Motor neuron (in vitro differentiated cells): Measurements from ENCODE around the gene DGCR8. TPM values are rescaled to one million over a fixed set of nuclear protein-coding genes. Genes with fewer than 3 reads are reported as not detected.

Source experiments
- ATAC-seq, 8 experiments: fragments of 200-7000 bp; cut with Tn5 transposase; replicated peaks in 6 of 8; 2 replicates each; pipeline ENCODE4 v1.8.0; 2021; ENCODE audit warnings: mild to moderate bottlenecking in 8 of 8, moderate library complexity in 8 of 8
- H3K27ac ChIP-seq, 2 donors: fragments of 250-450 bp; sonication (Bioruptor Pico); 2 replicates each; pipeline ENCODE4 v1.9.0; 2021; ENCODE audit warnings: antibody characterized with exemption in 2 of 2, mild to moderate bottlenecking in 2 of 2, moderate library complexity in 1 of 2
- H3K4me1 ChIP-seq, 2 donors: fragments of 250-450 bp; sonication (Bioruptor Pico); replicated peaks in 1 of 2; 2 replicates each; pipeline ENCODE4 v1.6.1; 2021; ENCODE audit warnings: antibody characterized with exemption in 2 of 2, mild to moderate bottlenecking in 2 of 2, moderate library complexity in 1 of 2
- H3K4me3 ChIP-seq, 5 donors: fragments of 250-450 bp; sonication (Bioruptor Pico); 2 replicates each; pipeline ENCODE4 v1.9.0; 2021; ENCODE audit warnings: antibody characterized with exemption in 5 of 5, mild to moderate bottlenecking in 5 of 5, moderate library complexity in 4 of 5
- WGBS, 10 experiments: fragments of 450-650 bp; shearing (Covaris generic); methylation state at CpG; one replicate each; pipeline ENCODE4 v1.0.0; 2022; 5-methylcytosine and 5-hydroxymethylcytosine counted together
- in situ Hi-C, 9 experiments: fragments of 400-800 bp; cut with MboI; loops; one replicate each; pipeline ENCODE4 v1.15.0; 2021; ENCODE audit warnings: low sequenced_read_pairs in 9 of 9, low pct_unique_long_range_greater_than_20kb in 2 of 9; ENCODE audit not compliant: unreplicated experiment in 9 of 9
- total RNA-seq, 8 experiments: library from RNA; unstranded; fragments of 300-600 nt; gene quantifications; 2 replicates each; pipeline versions ENCODE4 v1.2.3 to v1.2.4, GENCODE V29; 2022

The DGCR8 gene
- total RNA-seq, 8 experiments from 2014 or later = 10.9 to 51.6 (median 20.2) TPM

DNA sequence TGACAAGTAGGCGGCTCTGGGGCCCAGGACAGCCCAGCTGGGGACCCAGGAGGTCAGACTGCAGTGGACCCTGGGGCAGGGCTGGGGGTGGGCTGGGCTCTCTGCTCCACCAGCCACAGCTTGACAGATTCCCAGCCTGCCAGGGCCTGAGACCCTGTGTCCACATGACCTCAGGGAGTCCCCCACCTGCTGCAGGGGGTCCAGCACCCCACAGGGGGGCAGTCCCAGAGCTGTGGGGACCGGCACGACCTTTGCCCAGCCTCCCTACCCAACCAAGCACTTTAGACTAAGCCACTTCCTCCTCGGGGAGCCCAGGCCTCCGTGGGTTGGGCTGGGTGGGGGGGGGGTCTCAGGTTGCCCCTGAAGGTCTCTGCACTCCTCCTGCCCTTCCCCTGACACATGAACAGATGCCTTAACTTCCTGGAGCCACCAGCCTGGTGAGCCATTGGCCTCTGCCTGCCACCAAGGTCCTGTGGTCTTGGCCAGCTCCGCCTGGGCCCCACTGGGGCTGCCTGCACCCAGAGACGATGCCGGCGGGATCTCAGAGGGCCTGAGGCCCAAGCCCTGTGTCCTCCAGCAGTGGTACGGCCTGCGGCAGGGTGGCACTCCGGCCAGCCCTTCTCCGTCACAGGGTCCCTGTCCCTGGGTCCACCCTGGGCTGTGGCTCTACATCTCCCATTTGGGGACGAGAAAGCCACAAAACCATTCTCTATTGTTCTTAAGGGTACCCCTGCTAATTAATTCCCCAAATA lies 67.4 kb downstream of the DGCR8 start:
- 61 to 100% methylated on average over 1 to 4 of the region's 14 CpGs; no CpG with 5 or more reads in 8 of the 10 experiments for WGBS, 10 experiments
- H3K27ac ChIP-seq = peak overlapping the region in 1 of 2 donors; percentile 53
- no peak for ATAC-seq
- peaks cover 3 to 5% of the 10 kb centered on the region in 2 donors for H3K4me1 ChIP-seq
- no peak overlapping the region for H3K4me3 ChIP-seq
- in situ Hi-C loops = loop anchor here in 1 of 9 experiments (25.0 kb wide), 1 partner anchor 110 kb away; no protein-coding TSS in a partner anchor

DNA sequence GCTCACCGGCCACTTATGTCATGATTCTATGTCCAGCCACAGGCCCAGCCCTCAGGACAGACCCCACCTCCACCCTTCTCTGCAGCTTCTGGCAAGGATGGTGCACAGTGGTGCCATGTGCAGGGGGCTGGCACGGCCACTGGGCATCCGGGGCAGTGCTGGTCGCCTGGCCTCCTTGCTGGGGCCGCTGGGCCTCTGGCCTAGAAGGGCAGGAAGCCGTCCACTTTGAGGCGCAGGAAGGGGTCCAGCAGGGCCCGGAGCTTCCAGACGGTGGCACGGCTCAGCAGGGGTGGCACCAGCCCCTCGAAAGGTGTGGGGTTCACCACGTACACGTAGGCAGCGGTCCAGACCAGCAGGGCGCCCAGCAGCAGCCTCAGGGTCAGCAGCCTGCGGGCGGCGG lies 68.4 kb downstream of the DGCR8 start:
- in situ Hi-C loops = loop anchor here in 1 of 9 experiments (25.0 kb wide), 1 partner anchor 111 kb away; no protein-coding TSS in a partner anchor
- Histone ChIP-seq H3K4me1 (peaks cover 3 to 5% of the 10 kb centered on the region in 2 donors), H3K4me3 (no peak overlapping the region), H3K27ac (no peak overlapping the region)
- ATAC-seq = no peak
- WGBS, 10 experiments = 100% methylated on average over 1 of the region's 18 CpGs; no CpG with 5 or more reads in 9 of the 10 experiments

DNA sequence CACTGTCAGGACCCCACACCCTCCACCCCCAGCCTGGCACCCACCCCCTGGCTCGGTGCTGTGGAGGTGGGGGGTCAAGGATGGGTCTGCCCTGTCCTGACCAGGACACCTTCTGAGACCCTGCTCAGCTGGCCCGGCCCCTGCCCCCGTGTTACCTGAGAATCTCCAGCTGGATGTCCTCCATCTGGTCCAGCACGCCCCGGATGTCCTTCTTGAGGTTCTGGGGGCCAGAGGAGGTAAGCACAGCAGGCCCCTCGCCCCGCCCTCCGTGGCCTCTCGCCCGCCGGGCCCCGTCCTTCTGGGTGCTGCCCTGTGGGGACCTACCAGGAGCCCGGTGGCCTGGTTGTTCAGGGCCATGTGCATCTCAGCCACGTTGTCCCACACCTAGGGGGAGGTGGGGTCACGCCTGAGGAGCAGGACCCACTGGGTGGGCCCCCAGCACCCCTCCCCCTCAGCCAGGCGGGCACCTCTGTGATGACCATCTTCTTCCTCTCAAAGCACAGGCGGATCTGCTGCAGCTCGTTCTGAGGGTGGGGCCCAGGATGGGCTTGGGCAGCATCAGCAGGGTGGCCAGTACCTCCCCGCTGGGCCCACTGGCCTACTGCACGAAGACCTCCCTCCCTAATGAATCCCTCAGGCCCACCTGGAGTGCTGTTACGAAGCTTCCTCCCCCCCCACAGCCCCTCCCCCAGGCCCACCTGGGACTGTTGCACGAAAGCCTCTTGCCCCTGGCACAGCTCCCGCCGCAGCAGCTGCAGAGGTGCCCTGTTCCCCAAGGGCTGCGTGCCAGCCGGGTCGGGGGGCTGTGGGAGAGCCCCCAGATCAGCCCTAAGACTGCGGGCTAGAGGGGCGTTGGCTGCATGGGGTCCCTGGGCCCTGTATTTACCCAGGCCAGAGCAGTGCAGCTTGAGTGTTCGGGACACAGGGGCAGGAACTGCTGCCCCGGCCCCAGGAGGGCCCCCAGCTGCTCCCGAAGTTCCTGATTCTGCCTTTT lies 69.5 kb downstream of the DGCR8 start:
- no peak for ATAC-seq
- Histone ChIP-seq H3K4me1 (peaks cover 13 to 14% of the 10 kb centered on the region in 2 donors), H3K27ac (peak overlapping the region in 1 of 2 donors; percentile 39), H3K4me3 (no peak overlapping the region)
- WGBS, 10 experiments = 80% methylated on average over 1 to 3 of the region's 32 CpGs; no CpG with 5 or more reads in 8 of the 10 experiments
- in situ Hi-C loops = loop anchor here (10.0 to 25.0 kb wide), 7 partner anchors 112 to 313 kb away; partner anchors contain the start of gene RTN4R (in 2 of the 9)

DNA sequence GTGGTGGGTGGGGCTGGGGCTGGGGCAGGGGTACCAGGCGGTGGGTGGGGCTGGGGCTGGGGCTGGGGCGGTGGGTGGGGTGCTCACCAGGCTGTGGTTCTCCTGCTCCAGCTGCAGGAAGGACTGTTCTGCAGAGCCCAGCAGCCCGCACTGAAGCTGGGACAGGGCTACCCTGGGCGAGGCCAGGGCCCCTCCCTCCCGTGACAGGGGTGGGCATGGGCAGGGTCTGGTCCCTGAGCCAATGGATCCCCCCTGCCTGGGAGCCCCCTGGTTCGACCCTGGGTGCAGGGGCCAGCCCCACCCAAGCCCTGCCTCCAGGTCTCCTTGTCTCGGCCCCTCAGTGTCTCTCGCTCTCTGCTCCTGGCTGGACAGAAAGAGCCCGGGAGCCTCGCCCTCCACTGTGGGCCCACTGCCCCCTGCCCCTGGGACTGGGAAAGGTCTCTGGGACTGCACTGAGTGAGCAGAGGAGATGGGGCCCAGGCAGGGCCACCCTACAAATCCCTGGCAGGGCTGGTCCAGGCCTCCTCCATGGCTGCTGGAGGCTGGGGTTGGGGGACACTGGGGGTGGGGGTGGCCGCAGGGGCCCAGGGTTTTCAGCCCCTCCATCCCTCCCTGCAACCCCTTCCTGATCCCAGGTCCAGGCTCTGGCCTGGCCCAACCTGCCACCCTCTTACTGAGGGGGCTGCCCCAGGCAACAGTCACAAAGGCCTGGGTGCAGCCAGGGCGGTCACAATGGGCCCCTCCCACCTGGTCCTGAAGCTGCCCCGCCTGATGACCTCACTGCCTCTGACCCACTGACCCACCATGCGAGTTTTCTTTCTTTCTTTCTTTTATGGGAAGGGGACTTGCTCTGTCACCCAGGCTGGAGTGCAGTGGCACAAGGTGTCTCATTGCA lies 70.6 kb downstream of the DGCR8 start, which contains the start of gene CCDC188:
CCDC188 (minus strand) TSS at position 675 of the 895 bp plus-strand sequence; CDS start at position 606, 69 bp downstream.
- ATAC-seq = no peak
- in situ Hi-C loops = loop anchor here (10.0 to 25.0 kb wide), 6 partner anchors 112 to 312 kb away; partner anchors contain the start of gene RTN4R (in 2 of the 9)
- H3K4me1 ChIP-seq = peaks cover 24% of the 10 kb centered on the region in 2 donors
- no peak within 1 kb of the TSS for H3K27ac ChIP-seq
- 50 to 70% (median 55%) methylated on average over 1 to 2 of the region's 14 CpGs; no CpG with 5 or more reads in 7 of the 10 experiments for WGBS, 10 experiments
- H3K4me3 ChIP-seq = no peak within 1 kb of the TSS

DNA sequence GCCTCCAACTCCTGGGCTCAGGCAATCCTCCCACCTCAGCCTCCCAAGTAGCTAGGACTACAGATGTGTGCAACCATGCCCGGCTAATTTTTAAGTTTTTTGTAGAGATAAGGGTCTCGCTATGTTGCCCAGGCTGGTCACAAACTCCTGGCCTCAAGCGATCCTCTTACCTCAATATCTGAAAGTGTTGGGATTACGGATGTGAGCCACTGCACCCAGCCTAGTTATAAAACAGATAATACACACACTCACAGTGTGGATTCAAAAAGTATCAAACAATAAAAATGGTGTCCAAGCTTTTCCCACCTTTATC lies 71.2 kb downstream of the DGCR8 start:
- no peak for ATAC-seq
- H3K4me3 ChIP-seq = no peak overlapping the region
- H3K27ac ChIP-seq = no peak overlapping the region
- peaks cover 27% of the 10 kb centered on the region in 2 donors for H3K4me1 ChIP-seq
- in situ Hi-C loops = loop anchor here (10.0 to 25.0 kb wide), 6 partner anchors 111 to 311 kb away; partner anchors contain the start of gene RTN4R (in 2 of the 9)
- WGBS, 10 experiments = 67 to 100% (median 100%) methylated on average over 1 to 4 of the region's 4 CpGs; no CpG with 5 or more reads in 4 of the 10 experiments

DNA sequence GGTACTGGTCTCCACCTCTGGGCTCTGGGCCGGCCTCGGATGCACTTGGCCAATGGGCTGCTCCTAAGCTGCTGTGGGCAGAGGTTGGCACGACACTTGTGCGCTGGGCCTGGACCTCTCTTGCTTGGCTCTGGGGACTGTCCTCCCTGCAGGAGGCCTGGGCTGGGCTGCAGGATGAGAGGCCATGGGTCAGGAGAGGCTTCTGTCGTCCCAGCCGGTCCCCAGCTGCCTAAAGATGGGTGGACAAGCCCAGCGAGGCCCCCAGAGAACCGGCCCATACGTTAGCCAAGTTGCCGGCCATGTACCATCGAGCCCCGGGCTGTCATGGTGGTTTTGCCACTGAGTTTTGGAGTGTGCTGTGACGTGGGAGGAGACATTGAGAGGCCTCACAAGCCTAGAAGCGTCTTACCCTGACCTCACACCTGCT lies 72.4 kb downstream of the DGCR8 start:
- 71 to 100% (median 93%) methylated on average over 1 to 6 of the region's 14 CpGs; no CpG with 5 or more reads in 5 of the 10 experiments for WGBS, 10 experiments
- H3K27ac ChIP-seq = no peak overlapping the region
- in situ Hi-C loops = loop anchor here (10.0 to 25.0 kb wide), 6 partner anchors 110 to 310 kb away; partner anchors contain the start of gene RTN4R (in 2 of the 9)
- H3K4me1 ChIP-seq = peaks cover 30 to 32% of the 10 kb centered on the region in 2 donors
- ATAC-seq = no peak
- no peak overlapping the region for H3K4me3 ChIP-seq

DNA sequence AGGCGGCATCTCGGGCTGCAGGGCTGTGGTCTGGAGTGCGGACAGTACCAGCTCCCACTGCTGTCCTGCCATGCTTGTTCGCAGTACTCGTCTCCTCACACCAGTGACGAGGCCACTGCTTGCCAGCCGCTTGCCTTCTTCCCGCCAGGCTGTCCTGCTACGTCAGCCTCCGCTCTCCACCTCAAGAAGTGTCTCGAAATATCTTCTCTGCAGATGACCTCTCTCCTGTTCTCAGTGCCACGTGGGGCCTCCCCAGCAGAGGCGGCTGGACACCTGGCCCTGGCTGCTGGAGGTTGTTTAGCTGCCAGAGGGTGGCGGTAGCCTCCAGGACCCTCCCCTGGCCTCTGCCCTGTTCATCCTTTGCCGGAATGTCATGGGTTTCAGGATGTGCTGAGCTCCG lies 73.9 kb downstream of the DGCR8 start:
- Histone ChIP-seq H3K4me3 (no peak overlapping the region), H3K4me1 (peaks cover 34 to 39% of the 10 kb centered on the region in 2 donors), H3K27ac (peak overlapping the region in 1 of 2 donors; percentile 22)
- in situ Hi-C loops = loop anchor here (10.0 to 25.0 kb wide), 6 partner anchors 108 to 308 kb away; partner anchors contain the start of gene RTN4R (in 2 of the 9)
- peak in 5 of 8 experiments; percentile 14 to 44 (median 20) for ATAC-seq
- WGBS, 10 experiments = 38 to 100% (median 56%) methylated on average over 1 to 4 of the region's 16 CpGs; no CpG with 5 or more reads in 6 of the 10 experiments

DNA sequence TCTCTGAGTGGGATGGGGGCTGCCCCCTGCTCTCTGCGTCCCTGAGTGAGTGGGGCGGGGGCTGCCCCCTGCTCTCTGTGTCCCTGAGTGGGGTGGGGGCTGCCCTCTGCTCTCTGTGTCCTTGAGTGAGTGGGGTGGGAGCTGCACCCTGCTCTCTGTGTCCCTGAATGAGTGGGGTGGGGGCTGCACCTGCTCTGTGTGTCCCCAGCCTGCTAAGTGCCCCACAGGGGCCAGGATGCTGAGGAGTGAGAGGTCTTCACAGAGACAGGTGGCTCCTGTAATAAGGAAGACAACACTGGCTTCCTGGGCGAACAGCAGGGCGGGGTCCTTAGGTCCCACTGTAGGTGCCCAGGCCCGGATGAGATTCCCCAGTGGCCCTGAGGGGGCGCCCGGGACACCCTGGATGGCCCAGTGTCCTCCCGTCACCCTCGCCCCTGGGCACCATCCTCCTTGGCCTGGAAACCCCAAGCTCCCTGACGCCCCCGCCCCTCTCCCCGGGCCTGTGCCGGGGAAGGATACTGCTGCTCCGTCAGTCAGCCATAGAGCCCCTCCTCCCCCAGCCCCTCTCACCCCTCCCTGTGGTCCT lies 74.7 kb downstream of the DGCR8 start:
- peaks cover 36 to 40% of the 10 kb centered on the region in 2 donors for H3K4me1 ChIP-seq

DNA sequence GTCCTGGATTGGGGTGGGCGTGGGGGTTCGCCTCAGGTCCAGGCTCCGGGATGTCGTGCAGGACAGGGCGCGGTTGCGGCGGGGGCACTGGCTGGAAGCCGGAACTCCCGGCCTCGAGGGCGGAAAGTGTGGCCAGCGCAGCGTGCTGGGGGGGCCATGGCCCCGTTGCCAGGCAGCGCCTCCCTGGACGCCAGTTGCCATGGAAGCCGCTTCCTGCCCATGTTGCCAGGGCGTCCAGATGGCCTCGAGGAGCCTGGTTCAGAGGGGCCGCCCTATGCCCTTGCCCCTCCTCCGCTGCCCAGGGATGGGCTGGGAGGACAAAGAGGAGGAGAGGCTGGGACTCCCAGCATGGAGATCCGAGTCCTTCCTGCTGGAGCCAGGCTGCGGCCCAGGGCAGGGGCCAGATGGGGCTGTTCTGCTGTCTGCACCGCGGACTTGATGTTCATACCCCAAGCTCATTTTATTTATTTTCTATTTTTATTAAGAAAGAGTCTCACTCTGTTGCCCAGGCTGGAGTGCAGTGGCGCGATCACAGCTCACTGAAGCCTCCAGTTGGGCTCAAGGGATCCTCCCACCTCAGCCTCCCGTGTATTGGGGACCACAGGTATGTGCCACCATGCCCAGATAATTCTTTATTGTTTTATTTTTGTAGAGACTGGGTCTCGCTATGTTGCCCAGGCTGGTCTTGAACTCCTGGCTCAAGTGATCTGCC lies 75.4 kb downstream of the DGCR8 start:
- peak overlapping the region in 1 of 2 donors; percentile 57 for H3K27ac ChIP-seq
- ATAC-seq = peak; percentile 38 to 81 (median 70)

More for the DNA sequence above, 74.7 kb downstream of the DGCR8 start:
- peak in 6 of 8 experiments; percentile 5 to 53 (median 31) for ATAC-seq
- in situ Hi-C loops = loop anchor here (5.0 to 25.0 kb wide), 7 partner anchors 108 to 308 kb away; partner anchors contain the start of gene RTN4R (in 2 of the 9)
- Histone ChIP-seq H3K27ac (peak overlapping the region in 1 of 2 donors; percentile 57), H3K4me3 (peak overlapping the region in 3 of 5 donors; percentile 19 to 29 (median 29))
- WGBS, 10 experiments = 0% methylated on average over 1 of the region's 14 CpGs; no CpG with 5 or more reads in 9 of the 10 experiments

DNA sequence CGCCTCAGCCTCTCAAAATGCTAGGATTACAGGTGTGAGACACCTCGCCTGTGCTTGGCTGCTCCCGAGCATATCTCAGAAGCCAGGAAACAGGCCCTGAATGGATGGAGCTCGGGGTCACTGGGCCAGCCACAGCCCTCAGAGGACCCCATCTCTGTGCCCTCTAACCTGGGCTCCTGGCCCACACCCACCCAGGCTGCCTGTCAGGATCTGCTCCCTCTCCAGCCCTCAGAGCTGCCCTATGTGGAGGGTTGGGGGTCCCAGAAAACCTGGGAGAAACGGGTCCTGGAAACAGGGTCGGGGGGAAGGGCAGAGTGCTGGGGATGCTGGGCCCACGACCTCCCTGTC lies 76.0 kb downstream of the DGCR8 start:
- ATAC-seq = no peak
- H3K4me3 ChIP-seq = no peak overlapping the region
- WGBS, 10 experiments = 29 to 100% (median 63%) methylated on average over 1 to 3 of the region's 7 CpGs; no CpG with 5 or more reads in 6 of the 10 experiments
- peaks cover 36 to 40% of the 10 kb centered on the region in 2 donors for H3K4me1 ChIP-seq
- H3K27ac ChIP-seq = peak overlapping the region in 1 of 2 donors; percentile 2
- in situ Hi-C loops = loop anchor here (5.0 to 25.0 kb wide), 7 partner anchors 106 to 306 kb away; partner anchors contain the start of gene RTN4R (in 2 of the 9)

More for the DNA sequence above, 75.4 kb downstream of the DGCR8 start:
- in situ Hi-C loops = loop anchor here (5.0 to 25.0 kb wide), 7 partner anchors 107 to 307 kb away; partner anchors contain the start of gene RTN4R (in 2 of the 9)
- H3K4me3 ChIP-seq = peak overlapping the region in 3 of 5 donors; percentile 19 to 29 (median 29)
- 0 to 90% (median 60%) methylated on average over 2 to 15 of the region's 30 CpGs; no CpG with 5 or more reads in 5 of the 10 experiments for WGBS, 10 experiments
- peaks cover 36 to 40% of the 10 kb centered on the region in 2 donors for H3K4me1 ChIP-seq
